ENCODE data around the gene EFCAB11. TPM values are rescaled to one million over a fixed set of nuclear protein-coding genes. Genes with fewer than 3 reads are reported as not detected.

Gene EFCAB11, protein sequence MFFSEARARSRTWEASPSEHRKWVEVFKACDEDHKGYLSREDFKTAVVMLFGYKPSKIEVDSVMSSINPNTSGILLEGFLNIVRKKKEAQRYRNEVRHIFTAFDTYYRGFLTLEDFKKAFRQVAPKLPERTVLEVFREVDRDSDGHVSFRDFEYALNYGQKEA
- 1 to 10 TPM; 1.7 to 4.7 (median 3.2) TPM for total RNA-seq
- long read RNA-seq, partial matches to known transcripts = 0 of 1 reads
- long read RNA-seq, other reads (novel, unspliced or antisense) = 0 of 1 reads

GRCh38 chr14:89954070-89955021, at the start of gene EFCAB11:
Gene EFCAB11, minus strand, starts transcription at chr14:89954730. Its CDS starts 70 bp downstream, at chr14:89954660.
- Histone ChIP-seq H3K27me3 (no peaks in the 10 kb centered on the region), H3K4me3 (peak within 1 kb of the TSS; percentile 86 to 89 (median 87)), H3K36me3 (no peaks in the 10 kb centered on the region), H3K27ac (peak within 1 kb of the TSS; percentile 73 to 92 (median 75)), H3K4me1 (peaks cover 0 to 10% (median 0%) of the 10 kb centered on the region in 4 donors), H3K9me3 (no peaks in the 10 kb centered on the region)
- TF ChIP-seq, protein P1, sequence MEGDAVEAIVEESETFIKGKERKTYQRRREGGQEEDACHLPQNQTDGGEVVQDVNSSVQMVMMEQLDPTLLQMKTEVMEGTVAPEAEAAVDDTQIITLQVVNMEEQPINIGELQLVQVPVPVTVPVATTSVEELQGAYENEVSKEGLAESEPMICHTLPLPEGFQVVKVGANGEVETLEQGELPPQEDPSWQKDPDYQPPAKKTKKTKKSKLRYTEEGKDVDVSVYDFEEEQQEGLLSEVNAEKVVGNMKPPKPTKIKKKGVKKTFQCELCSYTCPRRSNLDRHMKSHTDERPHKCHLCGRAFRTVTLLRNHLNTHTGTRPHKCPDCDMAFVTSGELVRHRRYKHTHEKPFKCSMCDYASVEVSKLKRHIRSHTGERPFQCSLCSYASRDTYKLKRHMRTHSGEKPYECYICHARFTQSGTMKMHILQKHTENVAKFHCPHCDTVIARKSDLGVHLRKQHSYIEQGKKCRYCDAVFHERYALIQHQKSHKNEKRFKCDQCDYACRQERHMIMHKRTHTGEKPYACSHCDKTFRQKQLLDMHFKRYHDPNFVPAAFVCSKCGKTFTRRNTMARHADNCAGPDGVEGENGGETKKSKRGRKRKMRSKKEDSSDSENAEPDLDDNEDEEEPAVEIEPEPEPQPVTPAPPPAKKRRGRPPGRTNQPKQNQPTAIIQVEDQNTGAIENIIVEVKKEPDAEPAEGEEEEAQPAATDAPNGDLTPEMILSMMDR (IDR thresholded peaks at IDR 0.05) = peak in 2 of 4 donors; percentile 6 to 7
- peak; percentile 43 for TF ChIP-seq POLR2A (IDR thresholded peaks at IDR 0.05)
- DNase-seq (peak; percentile 96 to 98 (median 97)), ATAC-seq (peak; percentile 88 to 91 (median 90))
- intact Hi-C loops (cut with DNase I) = no loop called here
- 3% methylated on average over 29 of the region's 44 CpGs for WGBS (ENCODE audit: insufficient coverage, low coverage, low lambda C conversion rate, missing lambda C conversion rate)

- Histone ChIP-seq H3K36me3 (no peaks in the 10 kb centered on the region), H3K4me1 (no peaks in the 10 kb centered on the region)
- ATAC-seq = no peak
Measured at GRCh38 chr14:90003526-90004307, 49.2 kb upstream of the EFCAB11 start.

GRCh38 chr14:90000935-90001334, 46.4 kb upstream of the EFCAB11 start:
- Histone ChIP-seq H3K36me3 (no peaks in the 10 kb centered on the region), H3K4me1 (no peaks in the 10 kb centered on the region), H3K4me3 (no peak overlapping the region), H3K27ac (no peak overlapping the region), H3K27me3 (no peaks in the 10 kb centered on the region), H3K9me3 (no peaks in the 10 kb centered on the region)
- 76% methylated on average over 2 of the region's 2 CpGs for WGBS (ENCODE audit: insufficient coverage, low coverage, low lambda C conversion rate, missing lambda C conversion rate)
- intact Hi-C loops (cut with DNase I) = no loop called here
- TF ChIP-seq, protein P1 (IDR thresholded peaks at IDR 0.05) = no peak
- no peak for TF ChIP-seq POLR2A (IDR thresholded peaks at IDR 0.05)
- ATAC-seq = peak in 1 of 4 donors; percentile 32
- no peak for DNase-seq

More at GRCh38 chr14:90003526-90004307, 49.2 kb upstream of the EFCAB11 start:
- intact Hi-C loops (cut with DNase I) = no loop called here
- DNase-seq = no peak
- no peak overlapping the region for H3K27ac ChIP-seq
- TF ChIP-seq, protein P1 (IDR thresholded peaks at IDR 0.05) = no peak
- TF ChIP-seq POLR2A (IDR thresholded peaks at IDR 0.05) = no peak
- WGBS (ENCODE audit: insufficient coverage, low coverage, low lambda C conversion rate, missing lambda C conversion rate) = 88% methylated on average over 6 of the region's 6 CpGs
- H3K4me3 ChIP-seq = no peak overlapping the region
- H3K9me3 ChIP-seq = no peaks in the 10 kb centered on the region
- H3K27me3 ChIP-seq = no peaks in the 10 kb centered on the region

DNA sequence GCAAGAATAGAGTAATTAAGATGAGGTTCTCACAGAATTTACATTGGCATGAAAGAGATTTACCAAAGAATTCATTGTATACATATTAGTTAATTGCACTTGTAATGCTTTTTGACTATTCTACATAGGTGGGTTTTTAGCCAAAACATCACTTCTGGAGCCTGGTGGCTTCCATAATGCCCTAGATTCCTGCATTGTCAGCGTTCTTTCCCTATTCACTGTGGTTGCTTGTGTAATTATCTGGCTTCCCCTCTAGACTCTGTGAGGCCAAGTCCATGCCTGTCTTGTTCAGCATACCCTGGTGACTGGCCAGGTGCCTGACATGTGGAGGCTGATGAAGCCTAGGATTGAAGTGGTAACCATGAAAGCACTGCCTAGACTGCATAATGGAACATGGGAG, 42.4 kb upstream of the EFCAB11 start:
- 89% methylated on average over 1 of the region's 1 CpG for WGBS (ENCODE audit: insufficient coverage, low coverage, low lambda C conversion rate, missing lambda C conversion rate)
- H3K27ac ChIP-seq = no peak overlapping the region
- H3K9me3 ChIP-seq = no peaks in the 10 kb centered on the region
- no peak for ATAC-seq
- peaks cover 0 to 8% (median 0%) of the 10 kb centered on the region in 4 donors for H3K36me3 ChIP-seq
- intact Hi-C loops (cut with DNase I) = no loop called here
- H3K4me1 ChIP-seq = no peaks in the 10 kb centered on the region
- TF ChIP-seq, protein P1 (IDR thresholded peaks at IDR 0.05) = no peak
- TF ChIP-seq POLR2A (IDR thresholded peaks at IDR 0.05) = no peak
- H3K27me3 ChIP-seq = no peaks in the 10 kb centered on the region
- DNase-seq = no peak
- H3K4me3 ChIP-seq = no peak overlapping the region
